H1 (cell line): ENCODE data around the gene MAPK11. TPM values are rescaled to one million over a fixed set of nuclear protein-coding genes. Genes with fewer than 3 reads are reported as not detected.
"Not testable (repeated sequence)": the region's sequence is repeated elsewhere in the genome, so short reads cannot be mapped to it uniquely, and the experiment has no call there.

ENCODE experiments used
- CTCF ChIA-PET: fragments of 300-600 bp; sonication (Branson Sonifier 250); formaldehyde crosslinking; loops from one replicate; lab custom pipeline; 2021; ENCODE audit not compliant: partially characterized antibody; lab: Charles Lee
- POLR2A ChIA-PET: fragments of 300-600 bp; sonication (Branson Sonifier 250); formaldehyde crosslinking; loops from one replicate; lab custom pipeline; 2021; ENCODE audit warnings: inconsistent platforms; ENCODE audit not compliant: partially characterized antibody; lab: Charles Lee
- DNase-seq, 2 experiments: peaks; one replicate each; pipeline versions ENCODE4 v3.0.0 to v3.0.0-alpha.2; 2010 to 2022; ENCODE audit warnings: low spot score in 2 of 2, low read depth in 1 of 2, mixed read lengths in 1 of 2
- FAIRE-seq: peaks from 2 replicates; lab custom pipeline; 2011; peaks lifted over from hg19 to GRCh38; lab: Jason Lieb, UNC
- H2AFZ ChIP-seq: 2 replicates; pipeline ENCODE4 v1.8.1; 2012; ENCODE audit warnings: low read length, inconsistent platforms
- H2AK5ac ChIP-seq: 2 replicates; pipeline ENCODE4 v1.6.1; 2013; ENCODE audit warnings: low read depth, low read length
- H2BK120ac ChIP-seq: replicated peaks from 2 replicates; pipeline ENCODE3; 2013; ENCODE audit warnings: low read depth, low read length, inconsistent platforms
- H2BK12ac ChIP-seq: 2 replicates; pipeline ENCODE4 v1.6.1; 2013; ENCODE audit warnings: low read depth, low read length
- H2BK15ac ChIP-seq: 2 replicates; pipeline ENCODE4 v1.6.1; 2013; ENCODE audit warnings: low read length
- H2BK20ac ChIP-seq: 2 replicates; pipeline ENCODE4 v1.6.1; 2013; ENCODE audit warnings: low read length
- H2BK5ac ChIP-seq: 2 replicates; pipeline ENCODE4 v1.6.1; 2013; ENCODE audit warnings: low read depth, low read length
- H3K14ac ChIP-seq: 2 replicates; pipeline ENCODE4 v1.6.1; 2013; ENCODE audit warnings: inconsistent platforms; ENCODE audit not compliant: insufficient read length
- H3K18ac ChIP-seq: 2 replicates; pipeline ENCODE4 v1.6.1; 2013; ENCODE audit warnings: low read length; ENCODE audit errors: extremely low read depth
- H3K23ac ChIP-seq: 2 replicates; pipeline ENCODE4 v1.6.1; 2013; ENCODE audit warnings: inconsistent platforms; ENCODE audit not compliant: insufficient read length
- H3K23me2 ChIP-seq: 2 replicates; pipeline ENCODE4 v1.6.1; 2013; ENCODE audit warnings: low read depth, low read length
- H3K27ac ChIP-seq: 2 replicates; pipeline ENCODE4 v1.6.1; 2011; ENCODE audit warnings: low read depth, low read length, inconsistent platforms
- H3K27me3 ChIP-seq, 4 experiments: replicated peaks in 1 of 4; 1 replicate in 1 of 4; 2 replicates in 3 of 4; pipeline versions ENCODE4 v1.6.1 to v1.8.1; 2011 to 2013; ENCODE audit warnings: low read length in 3 of 4, mild to moderate bottlenecking in 3 of 4, inconsistent platforms in 2 of 4, mixed read lengths in 2 of 4, moderate library complexity in 1 of 4; ENCODE audit not compliant: control insufficient read depth in 3 of 4, insufficient read depth in 3 of 4; ENCODE audit errors: extremely low read depth in 1 of 4
- H3K36me3 ChIP-seq, 4 experiments: 2 replicates each; pipeline versions ENCODE4 v1.6.1 to v1.8.1; 2011 to 2013; ENCODE audit warnings: mild to moderate bottlenecking in 4 of 4, low read length in 3 of 4, moderate library complexity in 2 of 4, control low read depth in 1 of 4, inconsistent platforms in 1 of 4; ENCODE audit not compliant: insufficient read depth in 4 of 4, control insufficient read depth in 2 of 4
- H3K4ac ChIP-seq: replicated peaks from 2 replicates; pipeline ENCODE3; 2013; ENCODE audit warnings: low read length, low read depth, mixed read lengths, inconsistent platforms; ENCODE audit not compliant: insufficient read length
- H3K4me1 ChIP-seq, 4 experiments: replicated peaks in 1 of 4; 1 replicate in 1 of 4; 2 replicates in 3 of 4; pipeline versions ENCODE4 v1.6.1 to v1.8.1; 2011 to 2013; ENCODE audit warnings: low read length in 3 of 4, inconsistent platforms in 2 of 4, mixed read lengths in 1 of 4; ENCODE audit not compliant: insufficient read depth in 4 of 4, control insufficient read depth in 3 of 4
- H3K4me2 ChIP-seq, 2 experiments: 2 replicates each; pipeline versions ENCODE4 v1.6.1 to v1.8.1; 2011 to 2013; ENCODE audit warnings: low read depth in 2 of 2, low read length in 2 of 2, control low read depth in 1 of 2, inconsistent platforms in 1 of 2, mild to moderate bottlenecking in 1 of 2; ENCODE audit not compliant: insufficient read depth in 1 of 2
- H3K4me3 ChIP-seq, 4 experiments: fragments of 200-600, 300-600 bp in 1 of 4; sonication (generic), shearing (Covaris generic), sonication (Bioruptor Twin) in 1 of 4; 2 replicates each; pipeline versions ENCODE4 v1.5.1 to v1.8.1; 2011 to 2016; ENCODE audit warnings: low read length in 4 of 4, low read depth in 3 of 4, control low read depth in 2 of 4, inconsistent platforms in 2 of 4, mild to moderate bottlenecking in 2 of 4, mixed read lengths in 1 of 4, moderate library complexity in 1 of 4; ENCODE audit not compliant: insufficient read depth in 2 of 4; ENCODE audit errors: extremely low read depth in 1 of 4
- H3K56ac ChIP-seq: replicated peaks from 2 replicates; pipeline ENCODE3; 2013; ENCODE audit warnings: low read depth, mild to moderate bottlenecking, mixed read lengths, low read length, inconsistent platforms; ENCODE audit not compliant: insufficient read length
- H3K79me1 ChIP-seq: 2 replicates; pipeline ENCODE4 v1.6.1; 2013; ENCODE audit warnings: low read depth, low read length, control low read depth
- H3K79me2 ChIP-seq, 2 experiments: 2 replicates each; pipeline versions ENCODE4 v1.6.1 to v1.8.1; 2012 to 2013; ENCODE audit warnings: low read length in 2 of 2, mild to moderate bottlenecking in 2 of 2, inconsistent platforms in 1 of 2; ENCODE audit not compliant: insufficient read depth in 2 of 2, control insufficient read depth in 1 of 2
- H3K9ac ChIP-seq, 4 experiments: replicated peaks in 1 of 4; 1 replicate in 1 of 4; 2 replicates in 3 of 4; pipeline versions ENCODE4 v1.6.1 to v1.8.1; 2011 to 2013; ENCODE audit warnings: low read depth in 3 of 4, low read length in 3 of 4, control low read depth in 2 of 4, mild to moderate bottlenecking in 2 of 4, moderate library complexity in 2 of 4, inconsistent platforms in 1 of 4; ENCODE audit errors: extremely low read depth in 1 of 4
- H3K9me3 ChIP-seq, 2 experiments: 2 replicates each; pipeline versions ENCODE4 v1.6.1 to v1.8.1; 2012 to 2013; ENCODE audit warnings: mild to moderate bottlenecking in 2 of 2, moderate library complexity in 2 of 2, control low read depth in 1 of 2, inconsistent platforms in 1 of 2, low read depth in 1 of 2, low read length in 1 of 2, mixed read lengths in 1 of 2; ENCODE audit not compliant: insufficient read depth in 2 of 2
- H4K20me1 ChIP-seq, 2 experiments: replicated peaks in 1 of 2; 2 replicates each; pipeline versions ENCODE3 to v1.8.1; 2011 to 2013; ENCODE audit warnings: inconsistent platforms in 2 of 2, low read length in 2 of 2, mild to moderate bottlenecking in 1 of 2; ENCODE audit not compliant: insufficient read depth in 2 of 2, control insufficient read depth in 1 of 2
- H4K5ac ChIP-seq: 2 replicates; pipeline ENCODE4 v1.6.1; 2013; ENCODE audit warnings: low read length, low read depth, mixed read lengths, inconsistent platforms; ENCODE audit not compliant: insufficient read length
- H4K8ac ChIP-seq: 2 replicates; pipeline ENCODE4 v1.8.0; 2013; ENCODE audit warnings: mild to moderate bottlenecking, moderate library complexity, low read length, inconsistent platforms; ENCODE audit not compliant: insufficient read depth; ENCODE audit errors: extremely low read depth
- H4K91ac ChIP-seq: replicated peaks from 2 replicates; pipeline ENCODE3; 2013; ENCODE audit warnings: low read length, mixed read lengths, inconsistent platforms; ENCODE audit not compliant: insufficient read length
- WGBS, 2 experiments: shearing (Covaris generic) in 1 of 2; methylation state at CpG; one replicate each; pipeline versions ENCODE4 v1.1.6 to v1.1.7; 2013 to 2015; ENCODE audit warnings: low lambda C conversion rate in 2 of 2, mixed read lengths in 2 of 2, inconsistent platforms in 1 of 2, low coverage in 1 of 2, missing lambda C conversion rate in 1 of 2; ENCODE audit not compliant: insufficient replicate concordance in 2 of 2, insufficient coverage in 1 of 2, insufficient read length in 1 of 2; ENCODE audit errors: extremely low coverage in 1 of 2, missing lambda C conversion rate in 1 of 2; 5-methylcytosine and 5-hydroxymethylcytosine counted together
- polyA plus RNA-seq, 7 experiments: library from polyadenylated mRNA; depleted of rRNA in 3 of 7; stranded (reverse) in 5 of 7; unstranded in 2 of 7; fragments of >200 nt in 5 of 7; fragments of 200-250 nt in 2 of 7; gene quantifications; 1 replicate in 5 of 7; 2 replicates in 1 of 7; 4 replicates in 1 of 7; pipeline versions ENCODE4 v1.2.1 to v1.2.3, GENCODE V29; 2011 to 2013; ENCODE audit warnings: missing spikeins in 2 of 7, mixed read lengths in 2 of 7
- total RNA-seq: library from RNA; stranded (reverse); fragmentation: NEBNext Ultra II Directional; extraction: Animal tissue kit (Norgen Biotek cat#: 25700); gene quantifications from 2 replicates; pipeline ENCODE4 v1.2.1, GENCODE V29; 2021

MAPK11 gene
- total and polyA plus RNA-seq, 2 of the 8 experiments (the other 6 are each of a cell fraction or from before 2014, with no cell fraction given) = 0.70 to 1.5 TPM

DNA sequence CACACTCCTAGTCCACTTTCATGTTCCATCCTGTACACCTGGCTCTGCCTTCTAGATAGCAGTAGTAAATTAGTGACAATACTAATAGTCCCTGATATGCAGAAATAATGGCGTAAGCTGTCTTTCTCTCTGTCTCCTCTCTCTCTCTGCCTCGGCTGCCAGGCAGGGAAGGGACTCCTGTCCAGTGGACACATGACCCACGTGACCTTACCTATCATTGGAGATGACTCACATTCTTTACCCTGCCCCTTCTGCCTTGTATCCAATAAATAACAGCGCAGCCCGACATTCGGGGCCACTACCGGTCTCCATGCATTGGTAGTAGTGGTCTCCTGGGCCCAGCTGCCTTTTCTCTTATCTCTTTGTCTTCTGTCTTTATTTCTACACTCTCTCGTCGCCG, 3.6 kb upstream of the MAPK11 start:
- Histone ChIP-seq H3K4me1 (peaks cover 2 to 14% (median 9%) of the 10 kb centered on the region in 4 experiments; a peak in 6 of 7 replicates), H3K27me3 (peaks cover 18 to 28% (median 27%) of the 10 kb centered on the region in 4 experiments; a peak in 6 of 7 replicates), H3K36me3 (peaks cover 8 to 38% (median 29%) of the 10 kb centered on the region in 4 experiments; a peak in 7 of 8 replicates), H3K9me3 (peaks cover 7 to 24% of the 10 kb centered on the region in 2 experiments; a peak in 3 of 4 replicates), H4K20me1 (peaks cover 6 to 10% of the 10 kb centered on the region in 2 experiments), H3K23me2 (peaks cover 11% of the 10 kb centered on the region; the same call in 1 of the 2 replicates)
- not testable (repeated sequence) for H2AK5ac ChIP-seq, H3K56ac ChIP-seq, H4K5ac ChIP-seq, H3K4ac ChIP-seq, H2AFZ ChIP-seq, H2BK15ac ChIP-seq, H4K91ac ChIP-seq, H3K4me2 ChIP-seq, H3K79me2 ChIP-seq, DNase-seq, H2BK20ac ChIP-seq, FAIRE-seq, H3K18ac ChIP-seq, H2BK120ac ChIP-seq, H2BK5ac ChIP-seq, H3K23ac ChIP-seq, H3K79me1 ChIP-seq, H3K9ac ChIP-seq, H4K8ac ChIP-seq, H3K27ac ChIP-seq, H3K4me3 ChIP-seq, H3K14ac ChIP-seq, H2BK12ac ChIP-seq
- ChIA-PET CTCF (interaction anchor here (0.9 to 6.0 kb wide), 12 partner anchors 12 to 95 kb away, joined by 3 to 39 read pairs (median 4); partner anchors contain the start of genes DENND6B and MAPK12), POLR2A (interaction anchor here (1.2 to 3.2 kb wide), 3 partner anchors 23 to 68 kb away, joined by 3 to 12 read pairs (median 5); partner anchors contain the start of gene HDAC10)
- WGBS, 2 experiments = 93% methylated on average over 10 of the region's 10 CpGs; no CpG with 5 or more reads in 1 of the 2 experiments
